Choroid plexus epithelial cell (primary cell): ENCODE results near the gene SRP68.

Experiments
- DNase-seq: peaks from one replicate; pipeline ENCODE4 v3.0.0-alpha.2; 2010; ENCODE audit warnings: low read depth
- H3K4me3 ChIP-seq: 2 replicates; pipeline ENCODE4 v1.5.1; 2011; ENCODE audit warnings: low read depth, mild to moderate bottlenecking, control low read depth, low read length, moderate library complexity
- TF ChIP-seq, protein P1 (sequence below): conservative IDR thresholded peaks from 2 replicates; pipeline ENCODE4 v1.5.1; 2011; ENCODE audit warnings: low read depth, mild to moderate bottlenecking, control low read depth, inconsistent platforms, low read length, moderate library complexity

Gene SRP68

DNA sequence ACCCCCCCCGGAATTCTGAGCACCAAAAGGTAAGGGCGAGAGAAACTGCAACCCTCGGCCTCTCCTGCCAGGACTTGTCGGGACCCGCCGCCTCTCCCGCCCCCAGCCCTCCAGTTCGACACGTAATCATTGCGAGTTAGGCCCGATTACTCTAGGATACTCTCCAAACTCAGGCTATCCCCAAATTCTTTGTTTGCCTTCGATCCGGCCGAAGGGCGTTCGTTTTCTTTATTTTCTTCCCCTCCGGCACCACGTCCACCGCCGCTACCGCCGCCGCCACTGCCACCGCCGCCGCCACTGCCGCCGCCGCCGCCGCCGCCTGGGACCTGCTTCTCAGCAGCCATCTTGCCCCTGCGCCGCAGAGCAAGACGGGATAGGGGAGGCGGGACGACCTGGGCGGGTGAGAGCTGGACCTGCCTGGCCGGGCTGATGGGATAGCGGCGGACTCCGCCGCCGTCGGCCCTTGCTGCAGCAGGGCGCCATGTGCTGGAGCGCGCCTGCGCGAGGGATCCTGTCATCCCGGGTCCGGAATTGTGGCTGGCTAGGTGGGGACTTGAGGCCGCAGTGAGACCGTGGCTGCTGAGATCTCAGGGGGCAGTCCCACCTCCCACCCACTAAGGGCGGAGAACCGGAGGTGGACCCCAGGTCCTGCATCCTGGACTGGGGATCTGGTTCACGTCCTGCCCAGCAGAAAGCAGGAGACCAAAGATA lies at the start of gene SRP68:
Gene SRP68, minus strand, starts transcription at position 370 of the 711 bp plus-strand sequence. Its CDS starts 26 bp downstream, at position 344.
- peak; percentile 95 for DNase-seq
- TF ChIP-seq, protein P1, sequence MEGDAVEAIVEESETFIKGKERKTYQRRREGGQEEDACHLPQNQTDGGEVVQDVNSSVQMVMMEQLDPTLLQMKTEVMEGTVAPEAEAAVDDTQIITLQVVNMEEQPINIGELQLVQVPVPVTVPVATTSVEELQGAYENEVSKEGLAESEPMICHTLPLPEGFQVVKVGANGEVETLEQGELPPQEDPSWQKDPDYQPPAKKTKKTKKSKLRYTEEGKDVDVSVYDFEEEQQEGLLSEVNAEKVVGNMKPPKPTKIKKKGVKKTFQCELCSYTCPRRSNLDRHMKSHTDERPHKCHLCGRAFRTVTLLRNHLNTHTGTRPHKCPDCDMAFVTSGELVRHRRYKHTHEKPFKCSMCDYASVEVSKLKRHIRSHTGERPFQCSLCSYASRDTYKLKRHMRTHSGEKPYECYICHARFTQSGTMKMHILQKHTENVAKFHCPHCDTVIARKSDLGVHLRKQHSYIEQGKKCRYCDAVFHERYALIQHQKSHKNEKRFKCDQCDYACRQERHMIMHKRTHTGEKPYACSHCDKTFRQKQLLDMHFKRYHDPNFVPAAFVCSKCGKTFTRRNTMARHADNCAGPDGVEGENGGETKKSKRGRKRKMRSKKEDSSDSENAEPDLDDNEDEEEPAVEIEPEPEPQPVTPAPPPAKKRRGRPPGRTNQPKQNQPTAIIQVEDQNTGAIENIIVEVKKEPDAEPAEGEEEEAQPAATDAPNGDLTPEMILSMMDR: no peak
- H3K4me3 ChIP-seq: peak within 1 kb of the TSS; percentile 78

DNA sequence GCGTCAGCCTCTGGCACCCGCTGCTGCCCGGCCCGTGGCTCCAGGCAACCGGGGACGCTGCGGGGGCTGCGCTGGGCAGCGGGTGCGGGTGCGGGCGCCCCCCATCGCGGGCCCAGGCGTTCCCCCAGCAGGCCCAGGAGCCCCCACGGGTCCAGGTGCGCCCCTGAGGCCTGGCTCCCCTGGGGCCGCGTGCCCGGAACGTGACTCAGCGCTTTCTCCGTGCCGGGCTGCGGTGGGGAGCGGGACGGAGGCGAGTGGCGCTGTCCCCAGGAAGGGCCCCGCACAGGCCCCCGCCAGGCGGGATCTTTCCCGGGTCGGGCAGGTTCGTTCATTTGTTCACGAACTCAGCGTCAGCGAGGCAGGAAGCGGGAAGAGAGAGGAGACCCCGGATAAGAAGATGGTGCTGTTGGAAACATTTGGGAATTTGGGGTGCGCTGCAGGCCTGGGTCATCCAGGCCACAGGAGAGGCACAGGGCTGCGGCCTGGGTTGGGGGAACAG lies 49.7 kb upstream of the SRP68 start:
- TF ChIP-seq, protein P1: no peak
- H3K4me3 ChIP-seq: peak overlapping the region; percentile 41
- DNase-seq: peak; percentile 28

DNA sequence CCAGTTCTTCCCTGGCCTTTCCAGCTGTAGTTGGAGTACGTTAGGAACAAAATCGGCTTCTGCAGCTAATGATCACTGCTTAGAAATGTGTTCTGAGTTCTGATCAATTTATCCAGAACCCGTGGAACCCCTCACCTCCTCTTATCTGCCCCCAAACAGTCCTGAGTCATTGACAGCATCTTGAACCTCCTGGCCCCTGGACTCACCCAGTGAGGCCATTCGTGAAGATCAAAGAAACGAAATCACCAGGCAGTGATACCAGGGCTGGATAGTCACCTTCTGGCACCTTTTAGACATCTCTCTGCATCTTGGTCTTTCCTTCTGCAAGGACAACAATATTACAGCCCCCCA lies 48.3 kb upstream of the SRP68 start:
- no peak for DNase-seq
- TF ChIP-seq, protein P1: no peak

DNA sequence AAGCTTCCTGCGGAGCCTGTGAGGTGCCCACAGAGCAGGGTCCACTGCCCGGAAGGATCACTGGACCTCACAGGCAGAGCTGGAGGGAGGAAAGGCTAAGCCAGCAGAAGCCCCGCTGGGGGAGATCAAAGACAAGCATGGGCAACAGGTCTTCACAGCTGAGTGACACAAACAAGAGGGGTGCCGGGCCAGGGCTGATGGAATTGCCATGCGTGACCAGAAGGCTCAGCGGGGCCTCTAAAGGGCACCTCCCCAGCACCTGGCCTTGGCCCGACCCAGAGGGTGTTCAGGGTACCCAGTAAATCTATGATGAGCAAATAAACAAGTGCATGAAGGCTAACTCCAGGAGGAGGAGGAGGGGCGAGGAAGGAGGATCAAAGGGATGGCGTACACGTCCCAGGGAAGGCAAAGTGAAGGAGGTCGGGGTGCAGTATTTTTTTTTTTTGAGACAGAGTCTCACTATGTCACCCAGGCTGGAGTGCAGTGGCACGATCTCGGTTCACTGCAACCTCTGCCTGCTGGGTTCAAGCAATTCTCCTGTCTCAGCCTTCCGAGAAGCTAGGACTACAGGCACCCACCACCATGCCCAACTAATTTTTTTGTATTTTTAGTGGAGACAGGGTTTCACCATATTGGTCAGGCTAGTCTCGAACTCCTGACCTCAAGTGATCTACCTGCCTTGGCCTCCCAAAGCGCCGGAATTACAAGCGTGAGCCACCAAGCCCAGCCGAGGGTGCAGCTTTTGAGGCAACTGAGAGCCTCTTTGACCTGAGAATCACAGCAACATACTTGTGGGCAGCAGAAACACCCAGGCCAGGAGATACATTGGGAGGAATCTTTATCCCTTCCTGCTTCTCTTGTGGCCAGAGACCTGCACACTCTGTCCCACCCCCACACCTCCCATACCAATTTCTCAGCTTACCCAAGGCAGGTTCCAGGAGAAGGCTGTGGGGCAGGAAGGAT lies 47.4 kb upstream of the SRP68 start:
- no peak overlapping the region for H3K4me3 ChIP-seq
- DNase-seq: no peak
- TF ChIP-seq, protein P1: no peak

More for the DNA sequence above, 48.3 kb upstream of the SRP68 start:
- no peak overlapping the region for H3K4me3 ChIP-seq

DNA sequence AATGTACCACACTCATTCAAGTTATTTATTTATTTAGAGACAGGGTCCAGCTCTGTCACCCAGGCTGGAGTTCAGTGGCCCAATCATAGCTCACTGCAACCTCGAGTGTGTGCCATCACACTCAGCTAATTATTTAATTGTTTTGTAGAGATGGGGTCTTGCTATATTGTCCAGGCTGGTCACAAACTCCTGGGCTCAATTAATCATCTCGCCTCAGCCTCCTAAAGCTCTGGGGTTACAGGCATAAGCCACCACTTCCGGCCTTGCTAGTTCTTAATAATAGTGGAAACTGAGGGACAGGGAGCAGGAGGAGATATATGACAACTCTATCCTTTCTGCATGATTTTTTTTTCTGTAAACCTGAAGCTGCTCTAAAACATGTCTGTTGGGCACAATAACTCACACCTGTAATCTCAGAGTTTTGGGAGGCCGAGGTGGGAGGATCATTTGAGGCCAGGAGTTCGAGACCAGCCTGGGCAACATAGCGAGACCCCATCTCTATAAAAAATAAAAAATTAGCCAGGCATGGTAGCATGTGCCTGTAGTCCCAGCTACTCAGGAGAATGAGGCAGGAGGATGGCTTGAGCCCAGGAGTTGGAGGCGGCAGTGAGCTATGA lies 42.9 kb upstream of the SRP68 start:
- H3K4me3 ChIP-seq: no peak overlapping the region
- no peak for DNase-seq
- TF ChIP-seq, protein P1: no peak

DNA sequence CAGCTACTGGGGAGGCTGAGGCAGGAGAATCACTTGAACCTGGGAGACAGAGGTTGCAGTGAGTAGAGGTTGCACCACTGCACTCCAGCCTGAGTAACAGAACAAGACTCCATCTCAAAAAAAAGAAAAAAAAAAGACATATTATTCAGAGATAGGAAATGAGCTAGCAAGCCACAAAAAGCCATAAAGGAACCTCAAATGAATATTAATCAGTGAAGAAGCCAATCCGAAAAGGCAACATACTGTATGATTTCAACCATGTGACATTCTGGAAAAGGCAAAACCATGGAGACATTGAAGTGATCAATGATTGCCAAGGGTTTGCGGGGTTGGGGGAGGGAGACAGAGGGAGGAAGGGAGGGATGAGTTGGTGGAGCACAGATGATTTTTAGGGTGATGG lies 39.6 kb upstream of the SRP68 start:
- H3K4me3 ChIP-seq: no peak overlapping the region
- TF ChIP-seq, protein P1: no peak
- no peak for DNase-seq
